HG02970 (cell line): ENCODE results near the gene CAMSAP2.
"Not testable (repeated sequence)": the region's sequence is repeated elsewhere in the genome, so short reads cannot be mapped to it uniquely, and the experiment has no call there.

Source experiments
- ATAC-seq: cut with Tn5 transposase; IDR thresholded peaks from one replicate; pipeline ENCODE4 v1.9.1; 2021; ENCODE audit warnings: mild to moderate bottlenecking, moderate library complexity, moderate number of reproducible peaks; ENCODE audit not compliant: unreplicated experiment, low FRiP score

Gene CAMSAP2

DNA sequence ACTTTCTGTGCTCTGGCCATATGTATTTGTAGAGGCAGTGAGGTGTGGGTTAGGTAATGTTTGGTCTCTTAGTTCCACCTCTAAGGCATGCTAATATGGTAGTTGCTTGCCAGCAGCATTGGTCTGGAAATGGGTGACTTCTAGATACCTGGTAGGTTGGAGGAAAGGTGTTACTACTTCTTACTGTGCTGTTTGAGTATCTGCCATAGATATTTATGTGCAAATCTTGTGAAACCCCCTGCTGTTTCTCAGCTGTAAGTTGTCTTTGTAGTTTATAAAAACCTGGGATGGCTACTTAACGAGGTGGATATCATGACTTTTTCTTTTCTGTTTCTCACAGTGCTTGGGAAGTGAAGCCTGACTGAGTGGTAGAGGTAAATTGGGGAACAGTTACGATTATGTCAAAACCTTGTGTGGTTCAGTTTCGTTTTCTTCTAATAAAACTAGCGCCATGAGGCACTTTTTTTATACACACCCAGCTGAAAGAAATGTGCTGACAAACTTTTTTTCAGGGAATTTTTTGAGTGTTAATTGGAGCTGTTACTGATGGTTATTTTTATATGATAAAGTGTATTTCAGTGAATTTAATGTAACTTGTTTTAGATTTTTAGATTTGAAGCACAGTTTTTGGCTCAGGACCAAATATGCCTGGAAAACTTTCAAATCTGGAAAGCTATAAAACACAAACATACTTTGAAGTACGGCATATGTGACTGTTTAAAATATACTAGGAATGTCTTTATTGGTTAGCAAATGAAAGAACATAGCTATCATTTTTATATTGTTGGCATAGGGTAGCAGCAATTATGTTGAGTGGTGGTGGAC lies 42.1 kb downstream of the CAMSAP2 start:
- no peak for ATAC-seq

DNA sequence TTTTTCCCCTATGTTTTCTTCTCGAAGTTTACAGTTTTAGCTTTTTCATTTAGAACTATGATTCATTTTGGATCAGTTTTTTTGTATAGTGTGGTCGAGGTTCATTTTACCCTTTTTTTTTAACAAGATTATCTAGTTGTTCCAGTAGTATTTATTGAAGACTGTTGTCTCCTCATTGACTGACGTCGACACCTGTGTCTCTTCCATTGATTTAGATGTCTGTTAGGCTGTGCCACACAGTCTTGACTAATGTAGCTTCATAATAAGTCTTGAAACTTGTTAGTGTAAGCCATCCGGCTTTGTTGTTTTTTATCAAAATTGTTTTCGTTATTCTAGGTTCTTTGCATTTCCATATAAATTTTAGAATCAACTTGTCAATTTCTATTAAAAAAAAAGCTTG lies 45.2 kb downstream of the CAMSAP2 start:
- no peak for ATAC-seq

GRCh38 chr1:200784576-200784975 lies 45.9 kb downstream of the CAMSAP2 start:
- no peak for ATAC-seq

DNA sequence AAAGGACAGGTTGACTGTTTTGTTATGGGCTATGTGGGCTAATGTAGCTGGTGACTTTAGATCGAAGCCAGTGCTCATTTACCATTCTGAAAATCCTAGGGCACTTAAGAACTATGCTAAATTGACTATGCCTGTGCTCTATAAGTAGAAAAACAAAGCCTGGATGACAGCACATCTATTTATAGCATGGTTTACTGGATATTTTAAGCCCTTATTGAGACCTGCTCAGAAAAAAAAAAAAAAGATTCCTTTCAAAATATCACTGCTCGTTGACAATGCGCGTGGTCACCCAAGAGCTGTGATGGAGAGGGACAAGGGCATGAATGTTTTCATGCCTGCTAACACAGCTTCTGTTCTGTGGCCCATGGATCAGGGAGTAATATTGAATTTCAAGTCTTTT lies 48.1 kb downstream of the CAMSAP2 start:
- ATAC-seq: no peak

GRCh38 chr1:200787896-200788387 lies 49.2 kb downstream of the CAMSAP2 start:
- ATAC-seq: no peak

DNA sequence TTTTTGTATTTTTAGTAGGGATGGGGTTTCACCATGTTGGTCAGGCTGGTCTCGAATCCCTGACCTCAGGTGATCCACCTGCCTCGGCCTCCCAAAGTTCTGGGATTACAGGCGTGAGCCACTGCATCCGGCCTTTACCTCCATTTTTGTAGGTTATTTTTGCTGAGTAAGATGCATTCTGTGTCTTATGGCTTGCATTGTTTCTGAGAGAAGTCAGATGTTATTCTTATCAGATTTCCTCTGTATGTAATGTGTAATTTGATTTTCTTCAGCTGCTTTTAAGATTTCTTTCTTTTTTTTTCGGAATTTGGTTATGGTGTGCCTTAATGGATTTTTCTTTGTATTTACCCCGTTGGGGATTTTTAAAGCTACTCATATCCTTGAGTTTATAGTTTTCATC lies 52.3 kb downstream of the CAMSAP2 start:
- not testable (repeated sequence) for ATAC-seq

DNA sequence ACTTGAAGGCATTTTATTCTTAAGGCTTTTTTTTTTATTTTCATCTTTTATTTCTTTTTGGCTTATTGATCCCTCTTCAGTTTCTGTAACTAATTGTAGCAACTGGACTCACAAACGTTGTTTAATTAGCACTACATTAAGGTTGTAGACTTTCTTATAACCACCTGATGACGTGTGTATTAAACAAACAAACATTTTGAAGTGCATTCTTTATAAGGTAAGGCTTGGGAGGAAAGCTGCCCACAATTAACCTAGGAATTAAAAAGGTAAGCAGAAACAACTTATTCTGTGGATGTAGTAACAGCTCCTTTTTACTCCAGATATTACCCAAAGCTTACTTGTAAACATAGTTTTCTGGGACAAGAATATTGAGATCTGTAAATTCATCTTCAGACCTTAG lies 55.0 kb downstream of the CAMSAP2 start:
- ATAC-seq: no peak

DNA sequence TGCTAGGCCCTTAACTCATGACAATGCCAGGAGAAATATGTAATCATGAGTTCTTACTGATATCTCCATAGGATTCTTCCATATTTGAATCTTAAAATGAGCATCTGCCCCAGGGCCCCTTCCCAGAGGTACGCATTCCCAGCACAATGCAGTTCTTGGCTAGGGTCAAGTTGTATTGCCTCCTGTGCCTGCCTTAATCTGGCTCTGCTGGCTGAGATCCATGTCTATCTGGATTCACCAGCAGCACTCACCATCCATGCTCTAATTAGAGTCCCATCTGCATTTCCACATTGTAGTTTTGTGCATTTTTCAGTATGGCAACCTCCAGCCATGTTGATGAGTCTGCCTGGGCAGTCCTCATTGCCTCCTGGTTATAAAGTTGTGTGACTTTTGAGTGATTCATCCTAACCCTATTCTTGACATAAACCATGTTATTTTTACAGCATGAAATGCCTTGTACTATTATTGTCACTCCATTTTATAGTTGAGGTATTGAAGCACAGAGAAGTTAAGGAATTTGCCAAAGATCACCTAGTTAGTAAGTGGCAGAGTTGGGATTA lies 55.9 kb downstream of the CAMSAP2 start:
- ATAC-seq: no peak

GRCh38 chr1:200795156-200795555 lies 56.5 kb downstream of the CAMSAP2 start:
- no peak for ATAC-seq

GRCh38 chr1:200802042-200802441 lies 63.3 kb downstream of the CAMSAP2 start:
- ATAC-seq: no peak

DNA sequence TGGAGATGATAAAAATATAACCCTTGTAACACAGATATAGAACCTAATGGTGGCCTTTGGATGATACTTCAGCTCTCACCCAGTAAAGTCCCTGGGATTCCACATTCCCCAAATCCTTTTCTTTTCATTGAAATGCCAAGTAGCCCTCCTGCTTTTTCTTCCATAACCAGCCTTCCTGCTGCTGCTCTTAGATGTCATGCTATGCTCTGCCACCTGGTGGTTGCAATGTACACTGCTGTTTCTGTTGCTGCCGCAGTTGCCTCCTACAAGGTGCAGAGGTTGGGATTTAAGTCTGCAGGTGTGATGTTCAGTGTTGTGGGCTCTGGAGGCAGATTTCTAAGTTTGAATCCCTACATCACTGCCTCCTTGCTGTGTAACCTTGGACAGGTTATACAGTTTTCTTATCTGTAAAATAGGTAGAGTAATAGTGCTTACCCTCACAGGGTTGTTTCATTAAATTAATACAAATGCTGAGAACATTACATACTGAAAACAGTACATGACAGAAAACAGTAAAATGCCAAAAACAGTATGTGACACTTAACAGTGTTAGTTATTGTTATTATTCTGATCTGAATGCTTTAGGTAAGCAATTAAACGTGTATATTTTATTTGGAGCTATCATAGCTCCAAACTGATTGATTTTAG lies 64.3 kb downstream of the CAMSAP2 start:
- no peak for ATAC-seq

GRCh38 chr1:200805719-200806118 lies 67.0 kb downstream of the CAMSAP2 start:
- no peak for ATAC-seq

DNA sequence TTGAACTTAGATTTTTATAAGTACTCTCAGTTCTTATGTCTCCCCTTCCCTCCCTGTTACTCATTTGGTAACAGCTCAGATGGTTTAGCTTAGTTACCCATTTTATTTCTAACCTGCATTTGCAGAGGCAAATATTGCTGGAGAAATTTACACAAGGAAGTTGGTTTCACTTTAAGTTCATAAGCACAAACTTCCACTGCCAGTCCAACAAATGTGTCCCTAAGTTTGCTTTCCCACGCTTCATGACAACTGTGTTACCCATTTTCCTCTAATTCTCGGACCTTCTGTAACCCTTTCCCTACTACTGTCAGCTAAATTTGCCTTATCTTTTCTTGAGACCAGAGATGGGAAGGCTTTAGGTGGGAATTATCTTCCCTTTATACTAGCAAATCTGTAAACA lies 70.2 kb downstream of the CAMSAP2 start:
- ATAC-seq: no peak

GRCh38 chr1:200811704-200812103 lies 73.0 kb downstream of the CAMSAP2 start:
- no peak for ATAC-seq

DNA sequence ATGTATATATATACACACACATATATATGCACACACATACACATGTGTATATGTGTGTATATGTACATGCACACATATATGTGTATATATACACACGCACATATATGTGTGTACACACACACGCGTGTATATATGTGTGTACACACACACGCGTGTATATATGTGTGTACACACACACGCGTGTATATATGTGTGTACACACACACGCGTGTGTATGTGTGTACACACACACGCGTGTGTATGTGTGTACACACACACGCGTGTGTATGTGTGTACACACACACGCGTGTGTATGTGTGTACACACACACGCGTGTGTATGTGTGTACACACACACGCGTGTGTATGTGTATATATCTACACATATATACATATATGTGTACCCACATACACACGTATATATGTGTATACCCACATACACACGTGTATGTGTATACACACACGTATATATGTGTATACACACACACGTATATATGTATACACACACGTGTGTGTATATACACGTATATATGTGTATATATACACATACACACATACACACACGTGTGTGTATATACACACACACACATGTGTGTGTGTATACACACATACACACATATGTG lies 78.0 kb downstream of the CAMSAP2 start:
- ATAC-seq: not testable (repeated sequence)

DNA sequence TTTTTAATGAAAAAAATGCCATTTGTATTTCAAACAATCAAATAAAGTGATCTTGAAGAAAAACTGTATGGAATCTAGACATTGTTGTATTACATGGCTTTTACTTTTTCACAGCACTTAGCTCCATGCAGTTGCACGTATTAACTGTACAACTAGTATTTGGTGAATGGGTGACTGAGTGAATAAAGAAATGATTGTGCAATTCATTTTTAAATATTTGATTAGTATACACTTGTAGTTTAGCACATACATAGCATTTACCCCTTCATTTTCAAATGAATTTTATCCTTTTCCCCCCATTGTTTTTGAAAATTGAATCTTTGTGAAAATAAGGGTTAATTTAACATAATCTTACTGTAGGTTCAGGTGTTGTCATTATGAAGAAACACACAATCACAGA lies 79.6 kb downstream of the CAMSAP2 start:
- no peak for ATAC-seq

- ATAC-seq: no peak
These were observed 81.0 kb downstream of the CAMSAP2 start for GRCh38 chr1:200819726-200820125.

- no peak for ATAC-seq
These were observed 92.4 kb downstream of the CAMSAP2 start for GRCh38 chr1:200831091-200831490.

DNA sequence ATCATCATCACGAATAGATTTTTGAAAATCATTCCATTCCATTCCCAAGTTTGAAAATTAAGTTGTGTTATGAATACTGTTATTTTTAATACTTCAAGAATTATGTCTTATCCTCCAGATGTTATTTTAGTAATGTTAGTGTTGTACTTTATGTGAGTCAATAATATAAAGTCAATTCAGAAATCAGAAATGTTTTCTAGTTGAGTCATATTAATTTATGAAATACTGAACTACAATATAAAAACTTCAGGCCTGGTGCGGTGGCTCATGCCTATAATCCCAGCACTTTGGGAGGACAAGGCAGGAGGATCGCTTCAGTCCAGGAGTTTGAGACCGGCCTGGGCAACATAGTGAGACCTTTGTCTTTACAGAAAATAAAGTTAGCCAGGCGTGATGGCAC lies 95.7 kb downstream of the CAMSAP2 start:
- no peak for ATAC-seq

- ATAC-seq: no peak
These were observed 97.5 kb downstream of the CAMSAP2 start for GRCh38 chr1:200836213-200836612.

- no peak for ATAC-seq
These were observed 99.4 kb downstream of the CAMSAP2 start for GRCh38 chr1:200837931-200838571.
